Activated gamma-delta T cell treated with Interleukin-2 at 50 U/mL for 16 hours (primary cell): ENCODE results near the gene RAB43.
"Not testable (repeated sequence)": the region's sequence is repeated elsewhere in the genome, so short reads cannot be mapped to it uniquely, and the experiment has no call there.

Source experiments
- DNase-seq: peaks from one replicate; pipeline ENCODE4 v3.0.0-alpha.2; 2020

The RAB43 gene

GRCh38 chr3:129121016-129121791, 400 bp downstream of the RAB43 start:
- peak; percentile 37 for DNase-seq

- DNase-seq = peak; percentile 92
These were observed 1.2 kb downstream of the RAB43 start for GRCh38 chr3:129120254-129121004.

- no peak for DNase-seq
These were observed 2.1 kb downstream of the RAB43 start for GRCh38 chr3:129119365-129120100.

GRCh38 chr3:129118745-129119144, 2.9 kb downstream of the RAB43 start:
- DNase-seq = peak; percentile 48

GRCh38 chr3:129117134-129117533, 4.5 kb downstream of the RAB43 start:
- no peak for DNase-seq

GRCh38 chr3:129116482-129116946, 5.1 kb downstream of the RAB43 start:
- no peak for DNase-seq

GRCh38 chr3:129114455-129114854, 7.1 kb downstream of the RAB43 start:
- no peak for DNase-seq

GRCh38 chr3:129112308-129113052, 9.1 kb downstream of the RAB43 start:
- no peak for DNase-seq

GRCh38 chr3:129111076-129111780, 10.4 kb downstream of the RAB43 start:
- DNase-seq = not testable (repeated sequence)

- DNase-seq = no peak
These were observed 13.8 kb downstream of the RAB43 start for GRCh38 chr3:129107793-129108192.

GRCh38 chr3:129106866-129107565, 14.6 kb downstream of the RAB43 start:
- DNase-seq = no peak

GRCh38 chr3:129106320-129106719, 15.3 kb downstream of the RAB43 start:
- no peak for DNase-seq

- DNase-seq = no peak
These were observed 15.7 kb downstream of the RAB43 start for GRCh38 chr3:129105862-129106261.

GRCh38 chr3:129104498-129105079, 17.0 kb downstream of the RAB43 start:
- no peak for DNase-seq

GRCh38 chr3:129104051-129104450, 17.6 kb downstream of the RAB43 start:
- DNase-seq = no peak

GRCh38 chr3:129103296-129103695, 18.3 kb downstream of the RAB43 start:
- DNase-seq = no peak

GRCh38 chr3:129101370-129102138, 20.1 kb downstream of the RAB43 start:
- no peak for DNase-seq

- no peak for DNase-seq
These were observed 21.3 kb downstream of the RAB43 start for GRCh38 chr3:129100274-129100673.

GRCh38 chr3:129095285-129095684, 26.3 kb downstream of the RAB43 start:
- DNase-seq = no peak

- not testable (repeated sequence) for DNase-seq
These were observed 33.3 kb downstream of the RAB43 start for GRCh38 chr3:129088312-129088711.
